AG04450 (cell line): ENCODE results near the gene ZC3H8. TPM values are rescaled to one million over a fixed set of nuclear protein-coding genes. Genes with fewer than 3 reads are reported as not detected.

Source experiments
- CTCF ChIA-PET: fragments of 300-600, 350-600 bp; formaldehyde crosslinking; extraction: SDS; loops from one replicate; lab custom pipeline; 2022; ENCODE audit warnings: antibody characterized with exemption, inconsistent platforms; lab: Charles Lee
- POLR2A ChIA-PET: fragments of 350-600 bp; formaldehyde crosslinking; extraction: SDS; loops from one replicate; lab custom pipeline; 2021; ENCODE audit warnings: antibody characterized with exemption, inconsistent platforms; lab: Yijun Ruan, JAX
- DNase-seq: peaks from one replicate; pipeline ENCODE4 v3.0.0-alpha.2; 2011; ENCODE audit warnings: low read depth, low spot score
- H3K27ac ChIP-seq: one replicate; pipeline ENCODE4 v1.5.1; 2012; ENCODE audit warnings: low read depth, low read length, control low read depth
- H3K27me3 ChIP-seq: one replicate; pipeline ENCODE4 v1.6.0; 2012; ENCODE audit warnings: low read length; ENCODE audit not compliant: control insufficient read depth, insufficient read depth
- H3K4me3 ChIP-seq: 2 replicates; pipeline ENCODE4 v1.5.1; 2011; ENCODE audit warnings: mild to moderate bottlenecking, low read depth, low read length, control low read depth
- H3K9me3 ChIP-seq: 2 replicates; pipeline ENCODE4 v1.5.1; 2012; ENCODE audit warnings: low read length; ENCODE audit not compliant: control insufficient read depth, insufficient read depth
- CTCF ChIP-seq: IDR thresholded peaks from 2 replicates; pipeline ENCODE4 v1.5.1; 2011; ENCODE audit warnings: low read depth, low read length, control low read depth, inconsistent platforms
- polyA plus RNA-seq: library from polyadenylated mRNA; depleted of rRNA; stranded (reverse); fragments of >200 nt; gene quantifications from 2 replicates; pipeline ENCODE4 v1.2.3, GENCODE V29; 2011

ZC3H8 gene
- polyA plus RNA-seq, 1 experiment: 4.4 TPM

GRCh38 chr2:112199188-112199587 lies 55.7 kb downstream of the ZC3H8 start:
- H3K9me3 ChIP-seq: no peaks in the 10 kb centered on the region
- no peak for DNase-seq
- no peak overlapping the region for H3K27ac ChIP-seq
- TF ChIP-seq CTCF: no peak
- H3K4me3 ChIP-seq: no peak overlapping the region
- peaks cover 17% of the 10 kb centered on the region for H3K27me3 ChIP-seq
- ChIA-PET CTCF (no interaction called here), POLR2A (no interaction called here)

GRCh38 chr2:112198780-112199179 lies 56.1 kb downstream of the ZC3H8 start:
- ChIA-PET CTCF (no interaction called here), POLR2A (no interaction called here)
- no peak for DNase-seq
- no peak overlapping the region for H3K27ac ChIP-seq
- peaks cover 17% of the 10 kb centered on the region for H3K27me3 ChIP-seq
- H3K4me3 ChIP-seq: no peak overlapping the region
- no peaks in the 10 kb centered on the region for H3K9me3 ChIP-seq
- no peak for TF ChIP-seq CTCF

- Histone ChIP-seq H3K27me3 (peaks cover 17% of the 10 kb centered on the region), H3K4me3 (no peak overlapping the region), H3K27ac (no peak overlapping the region), H3K9me3 (no peaks in the 10 kb centered on the region)
- CTCF ChIA-PET: no interaction called here
- TF ChIP-seq CTCF: no peak
- POLR2A ChIA-PET: no interaction called here
- DNase-seq: no peak
Measured at GRCh38 chr2:112197868-112198267, 57.0 kb downstream of the ZC3H8 start.

GRCh38 chr2:112195950-112196349 lies 58.9 kb downstream of the ZC3H8 start:
- POLR2A ChIA-PET: no interaction called here

GRCh38 chr2:112195167-112195766 lies 59.6 kb downstream of the ZC3H8 start:
- peaks cover 17% of the 10 kb centered on the region for H3K27me3 ChIP-seq
- no peaks in the 10 kb centered on the region for H3K9me3 ChIP-seq
- ChIA-PET POLR2A (no interaction called here), CTCF (no interaction called here)
- TF ChIP-seq CTCF: no peak
- no peak overlapping the region for H3K27ac ChIP-seq
- no peak for DNase-seq
- H3K4me3 ChIP-seq: no peak overlapping the region

More at GRCh38 chr2:112195950-112196349, 58.9 kb downstream of the ZC3H8 start:
- no peak overlapping the region for H3K27ac ChIP-seq
- no peak overlapping the region for H3K4me3 ChIP-seq
- H3K27me3 ChIP-seq: peaks cover 17% of the 10 kb centered on the region
- H3K9me3 ChIP-seq: no peaks in the 10 kb centered on the region
- no peak for DNase-seq
- CTCF ChIA-PET: no interaction called here
- TF ChIP-seq CTCF: no peak
